ENCODE data around the gene NIFK.
"Not testable (repeated sequence)": the region's sequence is repeated elsewhere in the genome, so short reads cannot be mapped to it uniquely, and the experiment has no call there.

The NIFK gene

DNA sequence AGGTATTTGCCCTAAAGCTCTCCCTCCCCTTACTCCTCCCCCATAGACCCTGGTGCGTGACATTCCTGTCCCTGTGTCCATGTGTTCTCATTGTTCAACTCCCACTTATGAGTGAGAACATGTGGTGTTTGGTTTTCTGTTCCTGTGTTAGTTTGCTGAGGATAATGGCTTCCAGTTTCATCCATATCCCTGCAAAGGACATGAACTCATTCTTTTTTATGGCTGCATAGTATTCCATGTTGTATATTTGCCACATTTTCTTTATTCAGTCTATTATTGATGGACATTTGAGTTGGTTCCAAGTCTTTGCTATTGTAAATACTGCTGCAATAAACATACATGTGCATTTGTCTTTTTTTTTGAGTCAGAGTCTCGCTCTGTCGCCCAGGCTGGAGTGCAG lies 46.1 kb downstream of the NIFK start:
- DNase-seq: not testable (repeated sequence)

DNA sequence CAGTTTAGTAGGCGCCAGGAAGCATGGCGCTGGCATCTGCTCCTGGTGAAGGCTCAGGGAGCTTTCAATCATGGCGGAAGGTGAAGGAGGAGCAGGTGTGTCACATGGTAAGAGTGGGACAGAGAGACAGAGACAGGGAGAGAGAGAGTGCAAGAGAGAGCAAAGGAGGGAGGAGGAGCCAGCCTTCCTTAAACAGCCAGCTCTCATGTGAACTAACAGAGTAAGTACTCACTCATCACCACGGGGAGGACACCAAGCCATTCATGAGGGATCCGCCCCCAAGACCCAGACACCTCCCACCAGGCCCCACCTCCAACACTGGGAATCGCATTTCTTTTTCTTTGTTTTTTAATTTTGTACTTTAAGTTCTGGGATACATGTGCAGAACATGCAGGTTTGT lies 46.6 kb downstream of the NIFK start:
- no peak for DNase-seq

GRCh38 chr2:121689356-121689755 lies 47.3 kb downstream of the NIFK start:
- no peak for DNase-seq

DNA sequence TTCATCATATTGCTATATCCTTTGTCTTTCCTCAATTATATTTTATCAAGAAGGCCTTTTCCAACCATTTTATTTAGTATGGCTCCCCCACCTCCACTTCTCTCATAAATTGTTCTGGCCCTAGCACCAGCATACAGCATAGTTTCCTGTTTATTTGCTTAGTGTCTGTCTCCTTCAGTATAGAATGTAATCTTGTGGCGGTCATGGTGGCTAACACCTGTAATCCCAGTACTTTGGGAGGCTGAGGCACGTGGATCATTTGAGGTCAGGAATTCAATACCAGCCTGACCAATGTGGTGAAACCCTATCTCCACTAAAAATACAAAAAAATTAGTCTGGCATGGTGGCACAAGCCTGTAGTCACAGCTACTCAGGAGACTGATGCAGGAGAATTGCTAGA lies 47.9 kb downstream of the NIFK start:
- no peak for DNase-seq

DNA sequence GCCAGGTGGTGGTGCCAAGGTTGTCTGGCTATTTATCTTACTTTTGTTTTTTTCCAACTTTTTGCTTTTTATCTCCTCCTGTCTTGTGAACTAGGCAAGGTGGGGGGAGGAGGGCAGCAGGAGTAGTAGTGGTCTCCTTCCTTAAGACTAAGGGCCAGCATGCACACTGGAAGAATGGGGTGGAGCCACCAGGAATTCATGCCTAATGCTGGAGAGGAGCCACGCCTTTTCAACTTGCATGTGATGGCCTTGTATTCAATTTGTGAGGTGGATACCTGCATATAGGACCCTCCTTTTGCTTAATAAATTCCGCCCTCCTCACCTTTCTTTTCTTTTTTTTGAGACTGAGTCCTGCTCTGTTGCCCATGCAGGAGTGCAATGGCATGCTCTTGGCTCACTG lies 49.8 kb downstream of the NIFK start:
- no peak for DNase-seq

DNA sequence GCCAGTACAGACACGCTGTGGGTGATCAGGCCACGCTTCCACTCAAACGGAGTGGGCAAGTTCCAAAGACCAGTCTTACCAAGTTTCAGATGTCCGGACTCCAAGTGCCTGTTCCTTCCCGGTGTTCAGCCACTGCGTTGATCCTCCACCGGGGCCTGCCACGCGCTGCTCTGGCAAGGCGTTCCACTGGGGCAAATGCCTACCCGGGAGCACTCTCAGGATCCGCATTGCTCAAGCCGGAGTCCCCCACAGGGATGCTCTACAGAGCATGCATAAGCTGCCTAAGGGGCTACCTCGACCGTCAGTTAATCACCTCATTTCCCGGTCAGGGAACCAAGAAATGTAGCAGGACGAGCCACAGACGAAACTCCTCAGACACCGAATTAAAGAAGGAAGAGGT lies 50.5 kb downstream of the NIFK start:
- no peak for DNase-seq

GRCh38 chr2:121682396-121683298 lies 54.0 kb downstream of the NIFK start:
- DNase-seq: no peak

DNA sequence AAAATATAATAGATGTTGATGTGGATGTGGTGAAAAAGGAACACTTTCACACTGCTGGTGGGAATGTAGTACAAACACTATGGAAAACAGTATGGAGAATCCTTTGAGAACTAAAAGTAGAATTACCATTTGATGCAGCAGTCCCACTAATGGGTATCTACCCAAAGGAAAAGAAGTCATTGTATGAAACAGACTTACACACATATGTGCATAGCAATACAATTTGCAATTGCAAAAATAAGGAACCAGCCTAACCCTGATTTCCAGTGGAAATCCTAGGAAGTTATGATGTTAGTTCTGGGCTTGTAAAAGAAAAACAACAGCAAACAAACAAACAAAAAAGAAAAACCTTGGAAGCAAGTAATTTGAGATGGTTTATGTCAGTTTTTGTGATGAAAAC lies 58.8 kb downstream of the NIFK start:
- no peak for DNase-seq
